BJ (cell line): ENCODE data around the gene CEP192. TPM values are rescaled to one million over a fixed set of nuclear protein-coding genes. Genes with fewer than 3 reads are reported as not detected.
A peak's percentile ranks its signal among the peaks of the same experiment; 100 is the strongest.

Experiments
- CTCF ChIA-PET: fragments of 350-600 bp; formaldehyde crosslinking; extraction: SDS; loops from one replicate; lab custom pipeline; 2021; ENCODE audit warnings: antibody characterized with exemption, inconsistent platforms; lab: Yijun Ruan, JAX
- POLR2A ChIA-PET: fragments of 300-600 bp; sonication (Branson Sonifier 250); formaldehyde crosslinking; extraction: SDS; loops from one replicate; lab custom pipeline; 2021; ENCODE audit warnings: antibody characterized with exemption; lab: Charles Lee
- DNase-seq: peaks from one replicate; pipeline ENCODE4 v3.0.0-alpha.2; 2011; ENCODE audit warnings: low read depth
- H3K27me3 ChIP-seq: 2 replicates; pipeline ENCODE4 v1.6.0; 2011; ENCODE audit warnings: low read length; ENCODE audit not compliant: control insufficient read depth, insufficient read depth
- H3K36me3 ChIP-seq: 2 replicates; pipeline ENCODE4 v1.5.1; 2011; ENCODE audit warnings: low read length; ENCODE audit not compliant: control insufficient read depth, insufficient read depth
- H3K4me3 ChIP-seq: 2 replicates; pipeline ENCODE4 v1.5.1; 2011; ENCODE audit warnings: low read depth, mild to moderate bottlenecking, control low read depth, low read length
- CTCF ChIP-seq: IDR thresholded peaks from 2 replicates; pipeline ENCODE4 v1.5.1; 2011; ENCODE audit warnings: low read depth, mild to moderate bottlenecking, control low read depth, inconsistent platforms, low read length, moderate library complexity; ENCODE audit not compliant: insufficient read depth
- polyA plus RNA-seq: library from polyadenylated mRNA; depleted of rRNA; stranded (reverse); fragments of >200 nt; gene quantifications from 2 replicates; pipeline ENCODE4 v1.2.3, GENCODE V29; 2011

CEP192 gene
- polyA plus RNA-seq, 1 experiment, result 13.3 TPM

GRCh38 chr18:13100942-13101658, 109.9 kb downstream of the CEP192 start:
- no peak for TF ChIP-seq CTCF
- no peak for DNase-seq
- no peaks in the 10 kb centered on the region for H3K27me3 ChIP-seq
- ChIA-PET POLR2A (no interaction called here), CTCF (no interaction called here)
- peaks cover 9% of the 10 kb centered on the region for H3K36me3 ChIP-seq
- H3K4me3 ChIP-seq, result no peak overlapping the region

GRCh38 chr18:13101659-13102197, 110.6 kb downstream of the CEP192 start:
- TF ChIP-seq CTCF, result no peak
- Histone ChIP-seq H3K4me3 (no peak overlapping the region), H3K36me3 (peaks cover 9% of the 10 kb centered on the region), H3K27me3 (no peaks in the 10 kb centered on the region)
- POLR2A ChIA-PET, result no interaction called here
- CTCF ChIA-PET, result interaction anchor here (1.3 kb wide), 1 partner anchor 12 kb away, joined by 3 read pairs; no protein-coding TSS in a partner anchor
- no peak for DNase-seq

- DNase-seq, result no peak
- peaks cover 9% of the 10 kb centered on the region for H3K36me3 ChIP-seq
- no peaks in the 10 kb centered on the region for H3K27me3 ChIP-seq
- ChIA-PET POLR2A (no interaction called here), CTCF (interaction anchor here (1.4 kb wide), 1 partner anchor 21 kb away, joined by 3 read pairs; no protein-coding TSS in a partner anchor)
- TF ChIP-seq CTCF, result peak; percentile 9; the same call in 1 of the 2 replicates
- H3K4me3 ChIP-seq, result no peak overlapping the region
Observed at GRCh38 chr18:13103366-13103765, 112.2 kb downstream of the CEP192 start.

- POLR2A ChIA-PET, result no interaction called here
- no peak overlapping the region for H3K4me3 ChIP-seq
- no peaks in the 10 kb centered on the region for H3K27me3 ChIP-seq
- DNase-seq, result no peak
- CTCF ChIA-PET, result interaction anchor here (1.2 kb wide), 1 partner anchor 29 kb away, joined by 3 read pairs; no protein-coding TSS in a partner anchor
- TF ChIP-seq CTCF, result no peak
- H3K36me3 ChIP-seq, result peaks cover 11% of the 10 kb centered on the region
Observed at GRCh38 chr18:13105059-13105458, 113.9 kb downstream of the CEP192 start.

GRCh38 chr18:13107074-13107473, 115.9 kb downstream of the CEP192 start:
- Histone ChIP-seq H3K36me3 (peaks cover 6% of the 10 kb centered on the region), H3K27me3 (no peaks in the 10 kb centered on the region), H3K4me3 (no peak overlapping the region)
- no peak for TF ChIP-seq CTCF
- no peak for DNase-seq
- ChIA-PET POLR2A (no interaction called here), CTCF (interaction anchor here (0.8 kb wide), 1 partner anchor 13 kb away, joined by 3 read pairs; no protein-coding TSS in a partner anchor)
